ENCODE measurements around the gene REXO4. TPM values are rescaled to one million over a fixed set of nuclear protein-coding genes. Genes with fewer than 3 reads are reported as not detected.

The REXO4 gene
- total and polyA plus RNA-seq, 2 of the 13 experiments (the other 11 are each of a cell fraction or from before 2014, with no cell fraction given): 18.5 to 30.4 TPM

- TF ChIP-seq, protein P1, sequence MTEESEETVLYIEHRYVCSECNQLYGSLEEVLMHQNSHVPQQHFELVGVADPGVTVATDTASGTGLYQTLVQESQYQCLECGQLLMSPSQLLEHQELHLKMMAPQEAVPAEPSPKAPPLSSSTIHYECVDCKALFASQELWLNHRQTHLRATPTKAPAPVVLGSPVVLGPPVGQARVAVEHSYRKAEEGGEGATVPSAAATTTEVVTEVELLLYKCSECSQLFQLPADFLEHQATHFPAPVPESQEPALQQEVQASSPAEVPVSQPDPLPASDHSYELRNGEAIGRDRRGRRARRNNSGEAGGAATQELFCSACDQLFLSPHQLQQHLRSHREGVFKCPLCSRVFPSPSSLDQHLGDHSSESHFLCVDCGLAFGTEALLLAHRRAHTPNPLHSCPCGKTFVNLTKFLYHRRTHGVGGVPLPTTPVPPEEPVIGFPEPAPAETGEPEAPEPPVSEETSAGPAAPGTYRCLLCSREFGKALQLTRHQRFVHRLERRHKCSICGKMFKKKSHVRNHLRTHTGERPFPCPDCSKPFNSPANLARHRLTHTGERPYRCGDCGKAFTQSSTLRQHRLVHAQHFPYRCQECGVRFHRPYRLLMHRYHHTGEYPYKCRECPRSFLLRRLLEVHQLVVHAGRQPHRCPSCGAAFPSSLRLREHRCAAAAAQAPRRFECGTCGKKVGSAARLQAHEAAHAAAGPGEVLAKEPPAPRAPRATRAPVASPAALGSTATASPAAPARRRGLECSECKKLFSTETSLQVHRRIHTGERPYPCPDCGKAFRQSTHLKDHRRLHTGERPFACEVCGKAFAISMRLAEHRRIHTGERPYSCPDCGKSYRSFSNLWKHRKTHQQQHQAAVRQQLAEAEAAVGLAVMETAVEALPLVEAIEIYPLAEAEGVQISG (CRISPR knock-in tag; IDR thresholded peaks at IDR 0.05): peak; percentile 83
- 0 out of 2 replicates have a peak, but pooled peaks have one; percentile 40 for TF ChIP-seq KDM2A (CRISPR knock-in tag; IDR thresholded peaks at IDR 0.05; ENCODE audit: borderline replicate concordance, low read depth)
- TF ChIP-seq XBP1 (CRISPR knock-in tag; IDR thresholded peaks at IDR 0.05): peak; percentile 85; the same call in 1 of the 2 replicates
- TF ChIP-seq, protein P2, sequence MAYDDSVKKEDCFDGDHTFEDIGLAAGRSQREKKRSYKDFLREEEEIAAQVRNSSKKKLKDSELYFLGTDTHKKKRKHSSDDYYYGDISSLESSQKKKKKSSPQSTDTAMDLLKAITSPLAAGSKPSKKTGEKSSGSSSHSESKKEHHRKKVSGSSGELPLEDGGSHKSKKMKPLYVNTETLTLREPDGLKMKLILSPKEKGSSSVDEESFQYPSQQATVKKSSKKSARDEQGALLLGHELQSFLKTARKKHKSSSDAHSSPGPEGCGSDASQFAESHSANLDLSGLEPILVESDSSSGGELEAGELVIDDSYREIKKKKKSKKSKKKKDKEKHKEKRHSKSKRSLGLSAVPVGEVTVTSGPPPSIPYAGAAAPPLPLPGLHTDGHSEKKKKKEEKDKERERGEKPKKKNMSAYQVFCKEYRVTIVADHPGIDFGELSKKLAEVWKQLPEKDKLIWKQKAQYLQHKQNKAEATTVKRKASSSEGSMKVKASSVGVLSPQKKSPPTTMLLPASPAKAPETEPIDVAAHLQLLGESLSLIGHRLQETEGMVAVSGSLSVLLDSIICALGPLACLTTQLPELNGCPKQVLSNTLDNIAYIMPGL (CRISPR knock-in tag; IDR thresholded peaks at IDR 0.05; ENCODE audit: borderline replicate concordance in 1 of 2, low read depth in 1 of 2): peak in 1 of 2 experiments; percentile 71; a peak in 3 of 4 replicates
- TF ChIP-seq CAMTA2 (CRISPR knock-in tag; IDR thresholded peaks at IDR 0.05; ENCODE audit: borderline replicate concordance): no peak
- TF ChIP-seq, protein P3, sequence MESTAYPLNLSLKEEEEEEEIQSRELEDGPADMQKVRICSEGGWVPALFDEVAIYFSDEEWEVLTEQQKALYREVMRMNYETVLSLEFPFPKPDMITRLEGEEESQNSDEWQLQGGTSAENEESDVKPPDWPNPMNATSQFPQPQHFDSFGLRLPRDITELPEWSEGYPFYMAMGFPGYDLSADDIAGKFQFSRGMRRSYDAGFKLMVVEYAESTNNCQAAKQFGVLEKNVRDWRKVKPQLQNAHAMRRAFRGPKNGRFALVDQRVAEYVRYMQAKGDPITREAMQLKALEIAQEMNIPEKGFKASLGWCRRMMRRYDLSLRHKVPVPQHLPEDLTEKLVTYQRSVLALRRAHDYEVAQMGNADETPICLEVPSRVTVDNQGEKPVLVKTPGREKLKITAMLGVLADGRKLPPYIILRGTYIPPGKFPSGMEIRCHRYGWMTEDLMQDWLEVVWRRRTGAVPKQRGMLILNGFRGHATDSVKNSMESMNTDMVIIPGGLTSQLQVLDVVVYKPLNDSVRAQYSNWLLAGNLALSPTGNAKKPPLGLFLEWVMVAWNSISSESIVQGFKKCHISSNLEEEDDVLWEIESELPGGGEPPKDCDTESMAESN (CRISPR knock-in tag; conservative IDR thresholded peaks at IDR 0.05): no peak; the same call in 1 of the 2 replicates
- no peak for TF ChIP-seq ARHGAP35 (CRISPR knock-in tag; IDR thresholded peaks at IDR 0.05; ENCODE audit: borderline replicate concordance)
- peak; percentile 86; the same call in 1 of the 2 replicates for TF ChIP-seq EEA1 (CRISPR knock-in tag; IDR thresholded peaks at IDR 0.05; ENCODE audit: borderline replicate concordance)
- TF ChIP-seq, protein P4, sequence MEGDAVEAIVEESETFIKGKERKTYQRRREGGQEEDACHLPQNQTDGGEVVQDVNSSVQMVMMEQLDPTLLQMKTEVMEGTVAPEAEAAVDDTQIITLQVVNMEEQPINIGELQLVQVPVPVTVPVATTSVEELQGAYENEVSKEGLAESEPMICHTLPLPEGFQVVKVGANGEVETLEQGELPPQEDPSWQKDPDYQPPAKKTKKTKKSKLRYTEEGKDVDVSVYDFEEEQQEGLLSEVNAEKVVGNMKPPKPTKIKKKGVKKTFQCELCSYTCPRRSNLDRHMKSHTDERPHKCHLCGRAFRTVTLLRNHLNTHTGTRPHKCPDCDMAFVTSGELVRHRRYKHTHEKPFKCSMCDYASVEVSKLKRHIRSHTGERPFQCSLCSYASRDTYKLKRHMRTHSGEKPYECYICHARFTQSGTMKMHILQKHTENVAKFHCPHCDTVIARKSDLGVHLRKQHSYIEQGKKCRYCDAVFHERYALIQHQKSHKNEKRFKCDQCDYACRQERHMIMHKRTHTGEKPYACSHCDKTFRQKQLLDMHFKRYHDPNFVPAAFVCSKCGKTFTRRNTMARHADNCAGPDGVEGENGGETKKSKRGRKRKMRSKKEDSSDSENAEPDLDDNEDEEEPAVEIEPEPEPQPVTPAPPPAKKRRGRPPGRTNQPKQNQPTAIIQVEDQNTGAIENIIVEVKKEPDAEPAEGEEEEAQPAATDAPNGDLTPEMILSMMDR (CRISPR knock-in tag; IDR thresholded peaks at IDR 0.05): no peak
- TF ChIP-seq ZNF329 (CRISPR knock-in tag; IDR thresholded peaks at IDR 0.05; ENCODE audit: low read depth): no peak
- TF ChIP-seq ZNF589 (CRISPR knock-in tag; conservative IDR thresholded peaks at IDR 0.05): 0 out of 2 replicates have a peak, but pooled peaks have one; percentile 23
- TF ChIP-seq HIVEP1 (CRISPR knock-in tag; IDR thresholded peaks at IDR 0.05): peak; percentile 28; the same call in 1 of the 2 replicates
- TF ChIP-seq, protein P5, sequence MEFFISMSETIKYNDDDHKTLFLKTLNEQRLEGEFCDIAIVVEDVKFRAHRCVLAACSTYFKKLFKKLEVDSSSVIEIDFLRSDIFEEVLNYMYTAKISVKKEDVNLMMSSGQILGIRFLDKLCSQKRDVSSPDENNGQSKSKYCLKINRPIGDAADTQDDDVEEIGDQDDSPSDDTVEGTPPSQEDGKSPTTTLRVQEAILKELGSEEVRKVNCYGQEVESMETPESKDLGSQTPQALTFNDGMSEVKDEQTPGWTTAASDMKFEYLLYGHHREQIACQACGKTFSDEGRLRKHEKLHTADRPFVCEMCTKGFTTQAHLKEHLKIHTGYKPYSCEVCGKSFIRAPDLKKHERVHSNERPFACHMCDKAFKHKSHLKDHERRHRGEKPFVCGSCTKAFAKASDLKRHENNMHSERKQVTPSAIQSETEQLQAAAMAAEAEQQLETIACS (CRISPR knock-in tag; IDR thresholded peaks at IDR 0.05): no peak
- no peak for TF ChIP-seq PLRG1 (conservative IDR thresholded peaks at IDR 0.05)
- 0 out of 2 replicates have a peak, but pooled peaks have one; percentile 12 for TF ChIP-seq FOXO4 (CRISPR knock-in tag; conservative IDR thresholded peaks at IDR 0.05)
These were observed 41.8 kb downstream of the REXO4 start, which contains the start of the genes STKLD1 and SURF4 (continued) for GRCh38 chr9:133375724-133376654.
